Subcutaneous abdominal adipose tissue (tissue), 5 donors: ENCODE data around the gene SECISBP2L.

Experiments
- H3K27ac ChIP-seq: one replicate; pipeline ENCODE4 v1.7.0; 2013; ENCODE audit warnings: low read depth, mild to moderate bottlenecking, inconsistent platforms, low read length, moderate library complexity
- H3K27me3 ChIP-seq, 5 donors: one replicate each; pipeline ENCODE4 v1.7.0; 2013; ENCODE audit warnings: low read length in 5 of 5, inconsistent platforms in 1 of 5; ENCODE audit not compliant: control insufficient read depth in 5 of 5, insufficient read depth in 4 of 5
- H3K36me3 ChIP-seq, 5 donors: one replicate each; pipeline ENCODE4 v1.7.0; 2013; ENCODE audit warnings: low read length in 5 of 5; ENCODE audit not compliant: control insufficient read depth in 5 of 5, insufficient read depth in 5 of 5
- H3K4me1 ChIP-seq, 5 donors: one replicate each; pipeline ENCODE4 v1.7.0; 2013; ENCODE audit warnings: low read length in 5 of 5, mild to moderate bottlenecking in 3 of 5, moderate library complexity in 1 of 5; ENCODE audit not compliant: control insufficient read depth in 5 of 5, insufficient read depth in 5 of 5
- H3K4me3 ChIP-seq, 5 donors: one replicate each; pipeline ENCODE4 v1.7.0; 2013; ENCODE audit warnings: low read length in 5 of 5, low read depth in 1 of 5
- H3K9ac ChIP-seq, 5 donors: one replicate each; pipeline ENCODE4 v1.7.0; 2013; ENCODE audit warnings: low read length in 5 of 5, mild to moderate bottlenecking in 4 of 5, moderate library complexity in 3 of 5
- H3K9me3 ChIP-seq, 5 donors: one replicate each; pipeline ENCODE4 v1.7.0; 2013; ENCODE audit warnings: low read length in 5 of 5; ENCODE audit not compliant: control insufficient read depth in 5 of 5
- donor health status: healthy.
- donor health status: healthy.
- donor health status: healthy.
- donor health status: healthy.
- donor health status: healthy.

SECISBP2L gene

GRCh38 chr15:48984811-48985352, 61.4 kb downstream of the SECISBP2L start:
- Histone ChIP-seq H3K27ac (no peak overlapping the region), H3K4me1 (peaks cover 0 to 13% (median 6%) of the 10 kb centered on the region in 5 donors), H3K36me3 (peaks cover under 1 to 8% (median 6%) of the 10 kb centered on the region in 5 donors), H3K27me3 (no peaks in the 10 kb centered on the region), H3K9me3 (no peaks in the 10 kb centered on the region), H3K9ac (no peak overlapping the region), H3K4me3 (peak overlapping the region in 1 of 5 donors; percentile 19)

GRCh38 chr15:48984021-48984710, 62.1 kb downstream of the SECISBP2L start:
- Histone ChIP-seq H3K9me3 (no peaks in the 10 kb centered on the region), H3K27ac (no peak overlapping the region), H3K4me1 (peaks cover 0 to 13% (median 6%) of the 10 kb centered on the region in 5 donors), H3K9ac (peak overlapping the region in 1 of 5 donors; percentile 32), H3K36me3 (peaks cover 0 to 8% (median 6%) of the 10 kb centered on the region in 5 donors), H3K27me3 (no peaks in the 10 kb centered on the region), H3K4me3 (no peak overlapping the region)

GRCh38 chr15:48983300-48983699, 62.9 kb downstream of the SECISBP2L start:
- peaks cover 0 to 6% (median 6%) of the 10 kb centered on the region in 5 donors for H3K36me3 ChIP-seq
- no peak overlapping the region for H3K9ac ChIP-seq
- no peaks in the 10 kb centered on the region for H3K27me3 ChIP-seq
- no peak overlapping the region for H3K4me3 ChIP-seq
- H3K4me1 ChIP-seq, result peaks cover 0 to 13% (median 6%) of the 10 kb centered on the region in 5 donors
- no peak overlapping the region for H3K27ac ChIP-seq
- no peaks in the 10 kb centered on the region for H3K9me3 ChIP-seq

- H3K27ac ChIP-seq, result no peak overlapping the region
Observed at GRCh38 chr15:48981941-48982340, 64.3 kb downstream of the SECISBP2L start.

GRCh38 chr15:48978638-48979037, 67.6 kb downstream of the SECISBP2L start:
- Histone ChIP-seq H3K36me3 (no peaks in the 10 kb centered on the region), H3K9ac (no peak overlapping the region), H3K4me1 (peaks cover 0 to 17% (median 14%) of the 10 kb centered on the region in 5 donors), H3K4me3 (no peak overlapping the region), H3K27ac (no peak overlapping the region), H3K27me3 (no peaks in the 10 kb centered on the region), H3K9me3 (no peaks in the 10 kb centered on the region)

More at GRCh38 chr15:48981941-48982340, 64.3 kb downstream of the SECISBP2L start:
- Histone ChIP-seq H3K36me3 (no peaks in the 10 kb centered on the region), H3K4me3 (no peak overlapping the region), H3K9me3 (no peaks in the 10 kb centered on the region), H3K4me1 (peaks cover 0 to 14% (median 7%) of the 10 kb centered on the region in 5 donors), H3K9ac (no peak overlapping the region), H3K27me3 (no peaks in the 10 kb centered on the region)

- H3K4me1 ChIP-seq, result peaks cover 0 to 17% (median 14%) of the 10 kb centered on the region in 5 donors
- peak overlapping the region; percentile 62 to 75 (median 73) for H3K4me3 ChIP-seq
- H3K9ac ChIP-seq, result peak overlapping the region in 4 of 5 donors; percentile 10 to 69 (median 64)
- no peaks in the 10 kb centered on the region for H3K27me3 ChIP-seq
- no peaks in the 10 kb centered on the region for H3K9me3 ChIP-seq
- no peaks in the 10 kb centered on the region for H3K36me3 ChIP-seq
- peak overlapping the region; percentile 63 for H3K27ac ChIP-seq
Observed at GRCh38 chr15:48976444-48977088, 69.7 kb downstream of the SECISBP2L start.

GRCh38 chr15:48975472-48976419, 70.5 kb downstream of the SECISBP2L start:
- Histone ChIP-seq H3K4me3 (peak overlapping the region; percentile 62 to 75 (median 73)), H3K9me3 (no peaks in the 10 kb centered on the region), H3K27me3 (no peaks in the 10 kb centered on the region), H3K36me3 (no peaks in the 10 kb centered on the region), H3K27ac (peak overlapping the region; percentile 63), H3K4me1 (peaks cover 0 to 17% (median 14%) of the 10 kb centered on the region in 5 donors), H3K9ac (peak overlapping the region; percentile 63 to 81 (median 69))

- Histone ChIP-seq H3K9ac (peak overlapping the region in 1 of 5 donors; percentile 34), H3K27ac (no peak overlapping the region), H3K4me1 (peaks cover 0 to 17% (median 14%) of the 10 kb centered on the region in 5 donors), H3K27me3 (no peaks in the 10 kb centered on the region), H3K4me3 (no peak overlapping the region), H3K9me3 (no peaks in the 10 kb centered on the region), H3K36me3 (no peaks in the 10 kb centered on the region)
Observed at GRCh38 chr15:48974882-48975281, 71.4 kb downstream of the SECISBP2L start.

GRCh38 chr15:48972750-48973503, 73.3 kb downstream of the SECISBP2L start:
- Histone ChIP-seq H3K4me1 (peaks cover 0 to 17% (median 14%) of the 10 kb centered on the region in 5 donors), H3K9me3 (no peaks in the 10 kb centered on the region), H3K27ac (no peak overlapping the region), H3K27me3 (peaks cover 0 to 3% (median 0%) of the 10 kb centered on the region in 5 donors), H3K9ac (no peak overlapping the region), H3K4me3 (no peak overlapping the region), H3K36me3 (no peaks in the 10 kb centered on the region)
